ENCODE measurements around the gene MUC5B. TPM values are rescaled to one million over a fixed set of nuclear protein-coding genes. Genes with fewer than 3 reads are reported as not detected.
A peak's percentile ranks its signal among the peaks of the same experiment; 100 is the strongest.
"Not testable (repeated sequence)": the region's sequence is repeated elsewhere in the genome, so short reads cannot be mapped to it uniquely, and the experiment has no call there.

The MUC5B gene, protein sequence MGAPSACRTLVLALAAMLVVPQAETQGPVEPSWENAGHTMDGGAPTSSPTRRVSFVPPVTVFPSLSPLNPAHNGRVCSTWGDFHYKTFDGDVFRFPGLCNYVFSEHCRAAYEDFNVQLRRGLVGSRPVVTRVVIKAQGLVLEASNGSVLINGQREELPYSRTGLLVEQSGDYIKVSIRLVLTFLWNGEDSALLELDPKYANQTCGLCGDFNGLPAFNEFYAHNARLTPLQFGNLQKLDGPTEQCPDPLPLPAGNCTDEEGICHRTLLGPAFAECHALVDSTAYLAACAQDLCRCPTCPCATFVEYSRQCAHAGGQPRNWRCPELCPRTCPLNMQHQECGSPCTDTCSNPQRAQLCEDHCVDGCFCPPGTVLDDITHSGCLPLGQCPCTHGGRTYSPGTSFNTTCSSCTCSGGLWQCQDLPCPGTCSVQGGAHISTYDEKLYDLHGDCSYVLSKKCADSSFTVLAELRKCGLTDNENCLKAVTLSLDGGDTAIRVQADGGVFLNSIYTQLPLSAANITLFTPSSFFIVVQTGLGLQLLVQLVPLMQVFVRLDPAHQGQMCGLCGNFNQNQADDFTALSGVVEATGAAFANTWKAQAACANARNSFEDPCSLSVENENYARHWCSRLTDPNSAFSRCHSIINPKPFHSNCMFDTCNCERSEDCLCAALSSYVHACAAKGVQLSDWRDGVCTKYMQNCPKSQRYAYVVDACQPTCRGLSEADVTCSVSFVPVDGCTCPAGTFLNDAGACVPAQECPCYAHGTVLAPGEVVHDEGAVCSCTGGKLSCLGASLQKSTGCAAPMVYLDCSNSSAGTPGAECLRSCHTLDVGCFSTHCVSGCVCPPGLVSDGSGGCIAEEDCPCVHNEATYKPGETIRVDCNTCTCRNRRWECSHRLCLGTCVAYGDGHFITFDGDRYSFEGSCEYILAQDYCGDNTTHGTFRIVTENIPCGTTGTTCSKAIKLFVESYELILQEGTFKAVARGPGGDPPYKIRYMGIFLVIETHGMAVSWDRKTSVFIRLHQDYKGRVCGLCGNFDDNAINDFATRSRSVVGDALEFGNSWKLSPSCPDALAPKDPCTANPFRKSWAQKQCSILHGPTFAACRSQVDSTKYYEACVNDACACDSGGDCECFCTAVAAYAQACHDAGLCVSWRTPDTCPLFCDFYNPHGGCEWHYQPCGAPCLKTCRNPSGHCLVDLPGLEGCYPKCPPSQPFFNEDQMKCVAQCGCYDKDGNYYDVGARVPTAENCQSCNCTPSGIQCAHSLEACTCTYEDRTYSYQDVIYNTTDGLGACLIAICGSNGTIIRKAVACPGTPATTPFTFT (N-terminal part only)
- total RNA-seq (not detected), polyA plus RNA-seq (not detected)

GRCh38 chr11:1222491-1223345, at the start of gene MUC5B:
Gene MUC5B, plus strand, starts transcription at chr11:1223066. Its CDS starts 58 bp downstream, at chr11:1223124.
- Mint-ChIP-seq H3K4me1 (no peaks in the 10 kb centered on the region), H3K27ac (no peak within 1 kb of the TSS), H3K4me3 (peak within 1 kb of the TSS in 1 of 4 donors; percentile 43), H3K27me3 (no peaks in the 10 kb centered on the region), H3K36me3 (no peaks in the 10 kb centered on the region), H3K9me3 (peaks cover 0 to 2% (median 0%) of the 10 kb centered on the region in 7 donors)
- no peaks in the 10 kb centered on the region for H3K27me3 ChIP-seq (ENCODE audit: control insufficient read depth, insufficient read depth, low read length)
- H3K36me3 ChIP-seq (ENCODE audit: control insufficient read depth, insufficient read depth, low read length): no peaks in the 10 kb centered on the region
- H3K9me3 ChIP-seq (ENCODE audit: control insufficient read depth in 2 of 2, low read length in 2 of 2): no peaks in the 10 kb centered on the region
- H3K4me3 ChIP-seq (ENCODE audit: low read depth, low read length): no peak within 1 kb of the TSS
- H3K4me1 ChIP-seq (ENCODE audit: control insufficient read depth, insufficient read depth, low read length, poor library complexity, severe bottlenecking): no peaks in the 10 kb centered on the region
- no peak within 1 kb of the TSS for H3K27ac ChIP-seq (ENCODE audit: insufficient read depth, low read length, poor library complexity, severe bottlenecking)
- DNase-seq: no peak
- no peak for ATAC-seq (ENCODE audit: low read depth in 2 of 2)

DNA sequence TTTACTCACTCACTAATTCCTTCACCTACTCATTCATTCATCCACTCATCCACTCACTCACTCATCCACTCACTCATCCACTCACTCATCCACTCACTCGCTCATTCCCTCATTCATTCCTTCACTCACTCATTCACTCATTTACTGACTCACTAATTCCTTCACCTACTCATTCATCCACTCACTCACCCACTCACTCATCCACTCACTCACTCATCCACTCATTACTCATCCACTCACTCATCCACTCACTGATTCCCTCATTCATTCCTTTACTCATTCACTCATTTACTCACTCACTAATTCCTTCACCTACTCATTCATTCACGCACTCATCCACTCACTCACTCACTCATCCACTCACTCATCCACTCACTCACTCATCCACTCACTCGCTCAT, 49.5 kb upstream of the MUC5B start:
- not testable (repeated sequence) for H3K9me3 ChIP-seq (ENCODE audit: control insufficient read depth in 2 of 2, low read length in 2 of 2); H3K36me3 Mint-ChIP-seq; H3K4me1 ChIP-seq (ENCODE audit: control insufficient read depth, insufficient read depth, low read length, poor library complexity, severe bottlenecking); H3K27ac Mint-ChIP-seq; H3K27me3 Mint-ChIP-seq; DNase-seq; H3K4me3 Mint-ChIP-seq; ATAC-seq (ENCODE audit: low read depth in 2 of 2); H3K36me3 ChIP-seq (ENCODE audit: control insufficient read depth, insufficient read depth, low read length); H3K9me3 Mint-ChIP-seq; H3K27ac ChIP-seq (ENCODE audit: insufficient read depth, low read length, poor library complexity, severe bottlenecking); H3K27me3 ChIP-seq (ENCODE audit: control insufficient read depth, insufficient read depth, low read length); H3K4me3 ChIP-seq (ENCODE audit: low read depth, low read length); H3K4me1 Mint-ChIP-seq

DNA sequence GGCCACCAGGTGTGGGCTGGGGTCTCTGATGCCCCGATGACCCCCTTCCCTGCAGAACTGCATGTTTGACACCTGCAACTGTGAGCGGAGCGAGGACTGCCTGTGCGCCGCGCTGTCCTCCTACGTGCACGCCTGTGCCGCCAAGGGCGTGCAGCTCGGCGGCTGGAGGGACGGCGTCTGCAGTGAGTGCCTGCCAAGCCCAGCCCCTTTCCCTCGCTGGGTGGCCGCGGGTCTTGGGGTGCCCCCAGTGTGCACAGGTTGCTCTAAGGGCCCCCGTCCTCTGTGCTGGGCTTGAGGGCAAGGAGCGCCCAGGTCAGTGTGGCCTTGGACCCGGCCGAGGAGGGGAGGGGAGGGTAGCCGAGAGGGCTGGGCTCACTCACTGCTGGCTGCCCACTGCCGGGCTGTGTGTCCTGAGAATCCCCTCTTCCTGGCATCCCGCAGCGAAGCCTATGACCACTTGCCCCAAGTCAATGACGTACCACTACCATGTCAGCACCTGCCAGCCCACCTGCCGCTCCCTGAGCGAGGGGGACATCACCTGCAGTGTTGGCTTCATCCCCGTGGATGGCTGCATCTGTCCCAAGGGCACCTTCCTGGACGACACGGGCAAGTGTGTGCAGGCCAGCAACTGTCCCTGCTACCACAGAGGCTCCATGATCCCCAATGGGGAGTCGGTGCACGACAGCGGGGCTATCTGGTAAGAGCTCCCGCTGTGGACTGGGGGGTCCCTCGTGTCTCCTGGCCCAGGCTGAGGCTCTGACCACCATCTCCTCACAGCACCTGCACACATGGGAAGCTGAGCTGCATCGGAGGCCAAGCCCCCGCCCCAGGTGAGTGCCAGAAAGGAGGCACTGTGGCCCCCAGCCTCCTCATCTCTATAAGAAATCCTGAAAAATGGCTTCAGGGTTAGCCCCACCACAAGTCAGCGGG, 48.2 kb upstream of the MUC5B start:
- ATAC-seq (ENCODE audit: low read depth in 2 of 2): no peak
- no peaks in the 10 kb centered on the region for H3K4me1 Mint-ChIP-seq
- no peak overlapping the region for H3K27ac Mint-ChIP-seq
- H3K36me3 ChIP-seq (ENCODE audit: control insufficient read depth, insufficient read depth, low read length): no peaks in the 10 kb centered on the region
- H3K4me1 ChIP-seq (ENCODE audit: control insufficient read depth, insufficient read depth, low read length, poor library complexity, severe bottlenecking): no peaks in the 10 kb centered on the region
- H3K27me3 ChIP-seq (ENCODE audit: control insufficient read depth, insufficient read depth, low read length): no peaks in the 10 kb centered on the region
- peaks cover 0 to 9% of the 10 kb centered on the region in 2 experiments for H3K9me3 ChIP-seq (ENCODE audit: control insufficient read depth in 2 of 2, low read length in 2 of 2)
- no peak overlapping the region for H3K27ac ChIP-seq (ENCODE audit: insufficient read depth, low read length, poor library complexity, severe bottlenecking)
- no peak overlapping the region for H3K4me3 Mint-ChIP-seq
- no peaks in the 10 kb centered on the region for H3K27me3 Mint-ChIP-seq
- no peaks in the 10 kb centered on the region for H3K36me3 Mint-ChIP-seq
- peaks cover 0 to 4% (median 1%) of the 10 kb centered on the region in 7 donors for H3K9me3 Mint-ChIP-seq
- H3K4me3 ChIP-seq (ENCODE audit: low read depth, low read length): no peak overlapping the region
- DNase-seq: no peak

- Mint-ChIP-seq H3K27ac (peak overlapping the region in 1 of 3 donors; percentile 63), H3K4me3 (no peak overlapping the region), H3K9me3 (peaks cover 0 to 4% (median 1%) of the 10 kb centered on the region in 7 donors), H3K36me3 (no peaks in the 10 kb centered on the region), H3K4me1 (no peaks in the 10 kb centered on the region), H3K27me3 (no peaks in the 10 kb centered on the region)
- Histone ChIP-seq H3K27ac (ENCODE audit: insufficient read depth, low read length, poor library complexity, severe bottlenecking) (no peak overlapping the region), H3K27me3 (ENCODE audit: control insufficient read depth, insufficient read depth, low read length) (no peaks in the 10 kb centered on the region), H3K36me3 (ENCODE audit: control insufficient read depth, insufficient read depth, low read length) (no peaks in the 10 kb centered on the region), H3K9me3 (ENCODE audit: control insufficient read depth in 2 of 2, low read length in 2 of 2) (peaks cover 0 to 9% of the 10 kb centered on the region in 2 experiments), H3K4me3 (ENCODE audit: low read depth, low read length) (no peak overlapping the region), H3K4me1 (ENCODE audit: control insufficient read depth, insufficient read depth, low read length, poor library complexity, severe bottlenecking) (no peaks in the 10 kb centered on the region)
- ATAC-seq (ENCODE audit: low read depth in 2 of 2): no peak
- DNase-seq: no peak
These were observed 47.2 kb upstream of the MUC5B start for GRCh38 chr11:1175461-1176223.

DNA sequence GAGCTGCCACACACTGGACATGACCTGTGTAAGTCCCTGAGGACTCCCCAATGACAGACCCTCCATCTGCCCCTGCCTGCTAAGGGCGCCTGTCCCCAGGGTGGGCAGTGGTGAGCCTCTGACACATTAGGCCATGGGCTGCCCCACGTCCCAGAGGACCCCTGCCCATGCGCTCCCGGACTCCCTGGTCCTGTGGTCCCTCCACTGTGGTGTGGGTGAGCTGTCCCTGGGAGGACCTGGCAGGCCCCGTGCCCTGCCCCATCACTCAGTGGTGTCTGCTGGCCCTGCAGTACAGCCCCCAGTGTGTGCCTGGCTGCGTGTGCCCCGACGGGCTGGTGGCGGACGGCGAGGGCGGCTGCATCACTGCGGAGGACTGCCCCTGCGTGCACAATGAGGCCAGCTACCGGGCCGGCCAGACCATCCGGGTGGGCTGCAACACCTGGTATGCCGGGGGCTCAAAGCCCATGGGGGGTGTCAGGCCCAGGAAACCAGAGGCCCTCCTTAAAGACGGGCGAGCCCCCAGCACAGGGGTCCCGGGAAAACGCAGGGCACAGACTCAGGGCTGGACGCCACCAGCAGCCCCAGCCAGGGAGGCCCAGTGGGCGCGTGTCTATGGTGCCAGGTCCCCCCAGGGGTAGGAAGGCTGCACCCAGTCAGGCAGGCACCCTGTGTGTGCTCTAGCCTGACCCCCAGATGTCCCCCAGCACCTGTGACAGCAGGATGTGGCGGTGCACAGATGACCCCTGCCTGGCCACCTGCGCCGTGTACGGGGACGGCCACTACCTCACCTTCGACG, 46.4 kb upstream of the MUC5B start:
- no peaks in the 10 kb centered on the region for H3K36me3 Mint-ChIP-seq
- H3K4me1 Mint-ChIP-seq: no peaks in the 10 kb centered on the region
- Histone ChIP-seq H3K9me3 (ENCODE audit: control insufficient read depth in 2 of 2, low read length in 2 of 2) (peaks cover 0 to 5% of the 10 kb centered on the region in 2 experiments), H3K4me1 (ENCODE audit: control insufficient read depth, insufficient read depth, low read length, poor library complexity, severe bottlenecking) (no peaks in the 10 kb centered on the region), H3K27me3 (ENCODE audit: control insufficient read depth, insufficient read depth, low read length) (no peaks in the 10 kb centered on the region), H3K36me3 (ENCODE audit: control insufficient read depth, insufficient read depth, low read length) (no peaks in the 10 kb centered on the region), H3K27ac (ENCODE audit: insufficient read depth, low read length, poor library complexity, severe bottlenecking) (no peak overlapping the region), H3K4me3 (ENCODE audit: low read depth, low read length) (no peak overlapping the region)
- H3K27ac Mint-ChIP-seq: no peak overlapping the region
- no peaks in the 10 kb centered on the region for H3K27me3 Mint-ChIP-seq
- DNase-seq (no peak), ATAC-seq (ENCODE audit: low read depth in 2 of 2) (no peak)
- peaks cover 0 to 4% (median 1%) of the 10 kb centered on the region in 7 donors for H3K9me3 Mint-ChIP-seq
- no peak overlapping the region for H3K4me3 Mint-ChIP-seq
